Measurements from ENCODE around the gene GRK4. TPM values are rescaled to one million over a fixed set of nuclear protein-coding genes. Genes with fewer than 3 reads are reported as not detected.
A peak's percentile ranks its signal among the peaks of the same experiment; 100 is the strongest.
"Not testable (repeated sequence)": the region's sequence is repeated elsewhere in the genome, so short reads cannot be mapped to it uniquely, and the experiment has no call there.

GRK4 gene
- total RNA-seq, 6 experiments from 2014 or later = 5.1 to 8.1 (median 6.7) TPM

DNA sequence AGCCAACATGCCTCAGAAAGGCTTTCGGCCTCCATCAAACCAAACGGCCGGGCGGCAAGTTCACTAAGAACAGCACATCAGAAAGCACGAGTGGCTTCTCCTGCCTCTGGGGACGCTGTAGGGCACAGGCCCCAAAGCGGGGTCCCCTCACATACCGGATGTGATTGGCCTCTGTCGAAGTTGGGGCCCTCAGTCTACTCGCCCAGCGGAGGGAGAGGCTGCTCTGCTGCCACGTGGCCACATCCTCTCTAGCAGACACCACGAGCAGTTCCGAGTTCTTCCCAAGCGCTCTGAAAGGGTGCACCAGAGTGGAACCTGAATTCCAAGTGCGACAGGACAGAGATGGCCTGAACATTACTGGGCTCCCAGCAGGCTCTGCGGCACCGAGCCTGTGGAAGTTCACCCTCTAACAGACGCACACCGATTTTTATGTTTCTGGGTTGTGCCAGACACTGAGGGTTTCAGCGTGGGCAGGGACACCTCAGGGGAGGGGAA, 21.3 kb upstream of the GRK4 start:
- no peaks in the 10 kb centered on the region; the same call in 1 of the 2 replicates for H3K9me3 Mint-ChIP-seq
- H3K4me1 Mint-ChIP-seq (ENCODE audit: low read depth) = peaks cover 2% of the 10 kb centered on the region
- TF ChIP-seq, protein P1, sequence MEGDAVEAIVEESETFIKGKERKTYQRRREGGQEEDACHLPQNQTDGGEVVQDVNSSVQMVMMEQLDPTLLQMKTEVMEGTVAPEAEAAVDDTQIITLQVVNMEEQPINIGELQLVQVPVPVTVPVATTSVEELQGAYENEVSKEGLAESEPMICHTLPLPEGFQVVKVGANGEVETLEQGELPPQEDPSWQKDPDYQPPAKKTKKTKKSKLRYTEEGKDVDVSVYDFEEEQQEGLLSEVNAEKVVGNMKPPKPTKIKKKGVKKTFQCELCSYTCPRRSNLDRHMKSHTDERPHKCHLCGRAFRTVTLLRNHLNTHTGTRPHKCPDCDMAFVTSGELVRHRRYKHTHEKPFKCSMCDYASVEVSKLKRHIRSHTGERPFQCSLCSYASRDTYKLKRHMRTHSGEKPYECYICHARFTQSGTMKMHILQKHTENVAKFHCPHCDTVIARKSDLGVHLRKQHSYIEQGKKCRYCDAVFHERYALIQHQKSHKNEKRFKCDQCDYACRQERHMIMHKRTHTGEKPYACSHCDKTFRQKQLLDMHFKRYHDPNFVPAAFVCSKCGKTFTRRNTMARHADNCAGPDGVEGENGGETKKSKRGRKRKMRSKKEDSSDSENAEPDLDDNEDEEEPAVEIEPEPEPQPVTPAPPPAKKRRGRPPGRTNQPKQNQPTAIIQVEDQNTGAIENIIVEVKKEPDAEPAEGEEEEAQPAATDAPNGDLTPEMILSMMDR (IDR thresholded peaks at IDR 0.05) = no peak
- H3K36me3 Mint-ChIP-seq (ENCODE audit: low read depth) = peaks cover 47% of the 10 kb centered on the region
- H3K4me3 Mint-ChIP-seq = no peak overlapping the region
- H3K27ac Mint-ChIP-seq = peak overlapping the region; percentile 6; the same call in 1 of the 2 replicates
- H3K27me3 Mint-ChIP-seq (ENCODE audit: insufficient read depth) = peaks cover 16% of the 10 kb centered on the region
- no peak for DNase-seq

DNA sequence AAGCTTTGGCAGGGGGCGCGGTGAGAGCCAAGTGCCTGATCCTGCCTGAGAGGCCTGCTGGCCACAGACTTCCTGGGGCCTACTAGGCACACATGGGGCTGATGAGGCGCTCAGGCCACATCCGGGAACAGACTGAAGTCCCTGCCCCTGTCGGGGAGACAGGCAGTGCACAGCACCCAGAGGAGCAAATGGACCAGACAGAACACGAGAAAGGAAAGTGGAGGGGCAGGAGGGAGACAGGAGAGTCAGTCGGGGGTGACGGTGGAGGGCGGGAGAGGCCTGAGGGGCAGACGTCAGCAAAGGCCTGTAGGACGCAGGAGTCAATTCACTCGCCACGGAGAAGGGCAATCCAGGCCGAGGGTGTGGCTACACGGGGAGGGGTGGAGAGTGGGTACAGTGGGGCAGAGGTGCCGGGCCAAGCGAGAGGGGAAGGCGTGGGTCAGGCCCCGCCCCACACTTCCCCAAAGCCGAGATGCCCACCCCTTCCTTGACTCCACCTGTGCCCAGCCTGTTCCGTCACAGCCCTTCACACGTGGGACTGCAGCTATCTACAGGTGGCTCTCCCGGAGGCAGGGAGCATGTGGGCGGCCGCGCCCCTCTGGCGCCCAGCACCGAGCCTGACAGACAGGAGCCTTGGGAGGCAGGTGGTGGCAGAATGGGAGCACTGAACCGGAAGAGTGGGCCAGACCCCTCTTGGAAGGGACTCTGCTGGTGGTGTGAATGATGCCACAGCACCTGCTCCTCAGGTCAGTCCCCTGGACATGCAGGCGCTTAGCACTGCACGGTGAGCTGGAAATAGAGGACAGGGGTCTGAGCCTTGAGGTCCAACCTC, 20.6 kb upstream of the GRK4 start:
- TF ChIP-seq, protein P1 (IDR thresholded peaks at IDR 0.05) = no peak
- Mint-ChIP-seq H3K4me3 (no peak overlapping the region), H3K36me3 (ENCODE audit: low read depth) (peaks cover 47% of the 10 kb centered on the region), H3K27ac (peak overlapping the region; percentile 6; the same call in 1 of the 2 replicates), H3K9me3 (no peaks in the 10 kb centered on the region; the same call in 1 of the 2 replicates), H3K27me3 (ENCODE audit: insufficient read depth) (peaks cover 16% of the 10 kb centered on the region), H3K4me1 (ENCODE audit: low read depth) (no peaks in the 10 kb centered on the region)
- DNase-seq = no peak

DNA sequence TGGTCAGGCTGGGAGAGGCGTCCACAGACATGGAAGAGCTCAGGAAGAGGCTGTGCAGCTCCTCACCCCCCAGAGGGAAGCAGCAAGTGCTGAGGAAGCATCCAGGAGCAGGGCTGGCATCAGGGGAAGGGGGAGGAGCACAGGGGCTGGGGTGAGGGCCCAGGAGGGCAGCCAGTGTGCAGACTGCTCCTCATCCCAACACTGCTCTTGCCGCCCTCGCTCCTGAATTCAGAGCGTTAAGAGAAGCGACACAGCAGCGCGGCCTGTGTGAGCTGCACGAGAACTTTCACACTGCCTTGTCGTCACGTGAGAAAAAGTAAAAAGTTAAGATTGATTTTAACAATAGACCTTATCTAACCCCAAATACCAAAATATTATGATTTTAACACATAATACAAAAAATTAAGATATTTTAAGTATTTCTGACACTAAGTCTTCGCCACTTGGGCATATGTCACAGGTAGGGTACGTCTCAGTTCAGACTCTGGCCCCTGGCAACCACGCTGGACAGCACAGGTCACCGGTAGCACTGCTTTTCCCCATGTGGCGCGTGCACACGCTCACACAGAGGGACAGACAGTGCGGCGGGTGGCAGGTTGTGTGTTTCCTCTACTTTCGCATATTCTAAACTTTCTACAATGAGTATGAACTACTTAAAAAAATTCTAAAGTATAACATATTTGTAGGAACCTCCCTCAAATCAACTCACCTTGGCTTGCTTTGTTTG, 19.8 kb upstream of the GRK4 start:
- Mint-ChIP-seq H3K9me3 (no peaks in the 10 kb centered on the region; the same call in 1 of the 2 replicates), H3K4me3 (no peak overlapping the region), H3K27ac (no peak overlapping the region), H3K27me3 (ENCODE audit: insufficient read depth) (peaks cover 12% of the 10 kb centered on the region), H3K36me3 (ENCODE audit: low read depth) (peaks cover 42% of the 10 kb centered on the region), H3K4me1 (ENCODE audit: low read depth) (no peaks in the 10 kb centered on the region)
- no peak for DNase-seq
- TF ChIP-seq, protein P1 (IDR thresholded peaks at IDR 0.05) = no peak

DNA sequence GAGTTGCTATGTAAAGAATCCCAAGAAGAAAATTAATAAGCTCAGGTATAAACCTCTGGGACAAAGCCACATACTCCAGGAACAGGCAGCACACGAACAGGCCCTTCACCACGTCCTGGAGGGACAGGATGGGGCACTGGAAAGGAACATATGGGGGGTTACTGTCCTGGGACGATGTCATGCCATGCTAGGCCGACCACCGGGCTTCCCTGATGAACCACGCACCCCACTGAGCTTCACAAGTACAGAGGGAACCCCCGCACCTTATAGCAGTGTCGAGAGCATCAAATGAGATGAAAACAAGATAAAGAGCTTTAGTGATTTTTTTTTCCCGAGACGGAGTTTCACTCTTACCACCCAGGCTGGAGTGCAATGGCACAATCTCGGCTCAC, 19.3 kb upstream of the GRK4 start:
- TF ChIP-seq, protein P1 (IDR thresholded peaks at IDR 0.05) = no peak
- H3K36me3 Mint-ChIP-seq (ENCODE audit: low read depth) = peaks cover 40% of the 10 kb centered on the region
- H3K4me3 Mint-ChIP-seq = no peak overlapping the region
- peaks cover 12% of the 10 kb centered on the region for H3K27me3 Mint-ChIP-seq (ENCODE audit: insufficient read depth)
- DNase-seq = no peak
- H3K9me3 Mint-ChIP-seq = no peaks in the 10 kb centered on the region; the same call in 1 of the 2 replicates
- H3K27ac Mint-ChIP-seq = no peak overlapping the region
- no peaks in the 10 kb centered on the region for H3K4me1 Mint-ChIP-seq (ENCODE audit: low read depth)

DNA sequence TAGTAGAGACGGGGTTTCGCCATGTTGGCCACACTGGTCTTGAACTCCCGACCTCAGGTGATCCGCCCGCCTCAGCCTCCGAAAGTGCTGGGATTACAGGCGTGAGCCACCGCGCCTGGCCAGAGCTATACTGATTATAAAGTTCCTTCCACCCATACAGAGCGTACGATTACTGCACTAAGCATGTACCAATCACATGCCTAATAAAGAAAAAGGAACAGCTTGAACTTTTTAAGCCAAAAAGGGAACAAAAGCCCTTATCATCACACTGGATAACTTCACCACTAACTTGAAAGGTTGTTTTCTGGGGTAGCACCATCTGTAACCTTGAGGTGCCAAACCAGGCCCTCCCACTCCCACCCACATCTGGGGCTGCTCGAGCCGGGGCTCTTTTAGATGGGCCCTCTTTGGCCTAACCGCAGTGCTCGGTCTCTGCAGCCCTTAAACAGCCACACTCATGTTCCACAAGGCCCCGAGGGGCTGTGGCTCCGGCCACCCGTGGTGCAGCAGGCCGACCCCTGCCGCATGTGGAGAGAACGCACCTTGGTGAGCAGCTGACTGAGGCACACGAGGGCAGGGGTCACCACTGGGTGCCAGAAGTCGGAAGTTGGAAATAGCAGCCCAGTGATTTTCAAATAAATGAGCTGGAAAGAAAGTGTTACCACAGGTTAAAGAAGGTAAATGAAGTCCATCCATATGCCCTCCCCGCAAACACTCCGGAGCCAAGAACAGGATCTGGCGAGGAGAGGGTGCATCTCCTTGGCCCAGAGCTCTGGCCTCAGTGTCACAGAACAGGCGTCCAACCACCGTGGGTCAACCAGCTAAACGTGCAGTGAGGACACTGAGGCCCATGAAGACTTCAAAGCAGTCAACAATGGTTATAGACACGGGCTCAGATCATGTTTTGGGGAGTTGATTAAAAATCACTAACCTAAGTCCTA, 18.5 kb upstream of the GRK4 start:
- no peak for DNase-seq
- no peaks in the 10 kb centered on the region for H3K4me1 Mint-ChIP-seq (ENCODE audit: low read depth)
- peaks cover 41% of the 10 kb centered on the region for H3K36me3 Mint-ChIP-seq (ENCODE audit: low read depth)
- H3K27ac Mint-ChIP-seq = no peak overlapping the region
- TF ChIP-seq, protein P1 (IDR thresholded peaks at IDR 0.05) = no peak
- peaks cover 12% of the 10 kb centered on the region for H3K27me3 Mint-ChIP-seq (ENCODE audit: insufficient read depth)
- no peak overlapping the region for H3K4me3 Mint-ChIP-seq
- H3K9me3 Mint-ChIP-seq = no peaks in the 10 kb centered on the region; the same call in 1 of the 2 replicates

DNA sequence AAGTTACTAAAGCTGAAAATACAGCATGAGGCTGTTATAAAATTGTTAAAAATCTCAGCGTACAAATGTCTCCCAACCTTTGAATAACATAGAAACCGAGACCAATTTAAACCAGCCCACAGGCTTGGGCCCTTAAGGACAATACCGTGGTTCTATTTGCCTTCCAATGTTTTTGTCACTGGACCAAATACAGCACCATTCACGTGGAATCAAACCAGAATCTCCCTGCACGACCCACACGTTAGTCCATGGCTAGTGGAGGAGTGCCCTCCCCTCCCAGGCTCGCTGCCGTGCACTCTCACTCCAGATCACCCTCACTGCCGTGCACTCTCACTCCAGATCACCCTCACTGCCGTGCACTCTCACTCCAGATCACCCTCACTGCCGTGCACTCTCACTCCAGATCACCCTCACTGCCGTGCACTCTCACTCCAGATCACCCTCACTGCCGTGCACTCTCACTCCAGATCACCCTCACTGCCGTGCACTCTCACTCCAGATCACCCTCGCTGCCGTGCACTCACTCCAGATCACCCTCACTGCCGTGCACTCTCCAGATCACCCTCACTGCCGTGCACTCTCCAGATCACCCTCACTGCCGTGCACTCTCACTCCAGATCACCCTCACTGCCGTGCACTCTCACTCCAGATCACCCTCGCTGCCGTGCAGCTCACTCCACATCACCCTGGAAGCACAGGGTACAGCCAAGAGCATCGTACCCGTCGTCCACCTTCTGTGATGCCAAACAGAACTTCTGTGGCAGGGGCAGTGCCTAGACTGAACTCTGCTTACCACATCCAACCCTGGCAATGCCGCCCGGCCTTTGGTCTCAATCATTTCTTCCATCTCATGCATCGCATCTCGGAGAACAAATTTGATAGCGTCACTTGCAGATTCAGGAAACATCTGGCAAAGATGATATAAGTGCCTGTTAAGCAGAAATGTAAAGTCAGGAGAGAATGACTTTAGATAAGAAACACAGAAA, 17.5 kb upstream of the GRK4 start:
- not testable (repeated sequence) for H3K9me3 Mint-ChIP-seq; DNase-seq; H3K27ac Mint-ChIP-seq; H3K4me1 Mint-ChIP-seq (ENCODE audit: low read depth); H3K4me3 Mint-ChIP-seq; H3K27me3 Mint-ChIP-seq (ENCODE audit: insufficient read depth)
- H3K36me3 Mint-ChIP-seq (ENCODE audit: low read depth) = peaks cover 49% of the 10 kb centered on the region

All from HFFc6 (cell line).